ENCODE results near the gene DNM3.
A peak's percentile ranks its signal among the peaks of the same experiment; 100 is the strongest.

Gene DNM3

GRCh38 chr1:172252958-172253357 is 411.7 kb downstream of the DNM3 start:
- DNase-seq = no peak

DNA sequence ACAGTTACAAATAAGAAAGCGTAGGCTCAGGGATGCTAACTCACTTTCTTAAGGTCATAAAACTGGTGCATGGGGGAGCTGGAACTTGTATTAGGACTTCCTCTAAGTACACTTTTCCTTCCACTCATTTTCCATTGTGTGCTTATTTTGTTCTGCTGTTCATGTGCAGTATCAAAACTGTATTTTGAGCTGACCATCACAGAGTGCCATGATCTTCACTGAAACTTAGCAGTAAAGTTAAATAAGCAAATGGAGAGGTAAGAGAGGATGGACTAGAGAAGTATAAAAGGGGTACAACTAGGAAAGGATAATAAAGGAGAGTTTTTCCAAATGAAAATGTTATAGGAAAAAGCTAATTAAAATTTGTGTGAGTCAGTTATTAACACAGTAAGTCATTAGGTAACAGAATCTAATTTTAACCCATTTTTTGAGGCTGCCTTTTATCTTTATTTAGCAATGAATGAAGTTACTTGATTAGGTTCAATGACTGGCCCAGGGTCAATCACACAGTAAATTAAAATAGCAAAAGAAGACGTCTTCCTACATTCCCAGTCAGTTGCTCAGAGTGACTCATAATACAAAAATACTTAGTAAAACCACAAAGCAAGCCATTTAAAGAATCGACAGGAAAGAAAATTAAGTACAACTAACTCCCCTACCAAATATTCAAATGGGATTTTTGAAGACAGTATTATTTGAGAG is 413.4 kb downstream of the DNM3 start:
- peak in 1 of 5 donors; percentile 61 for DNase-seq

DNA sequence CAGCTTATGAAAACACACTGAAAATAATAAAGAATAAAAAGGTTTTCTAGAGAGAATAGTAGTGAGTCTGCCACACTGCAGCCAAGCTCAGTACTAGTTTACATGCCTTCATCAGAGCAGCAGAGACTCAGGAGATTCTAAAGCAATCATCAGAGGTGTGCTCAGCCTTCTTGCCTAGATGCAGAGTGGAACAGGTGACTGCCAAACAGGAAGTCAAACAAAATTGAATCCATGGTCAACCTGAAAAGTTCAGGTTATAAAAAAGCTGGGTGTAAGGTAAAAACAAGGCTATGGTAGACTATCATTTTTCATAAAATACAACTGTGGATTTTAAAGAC is 413.9 kb downstream of the DNM3 start:
- no peak for DNase-seq

GRCh38 chr1:172265905-172266304 is 424.6 kb downstream of the DNM3 start:
- DNase-seq = no peak

GRCh38 chr1:172266528-172267174 is 425.4 kb downstream of the DNM3 start:
- no peak for DNase-seq

- no peak for DNase-seq
Measured at GRCh38 chr1:172268237-172268636, 426.9 kb downstream of the DNM3 start.

DNA sequence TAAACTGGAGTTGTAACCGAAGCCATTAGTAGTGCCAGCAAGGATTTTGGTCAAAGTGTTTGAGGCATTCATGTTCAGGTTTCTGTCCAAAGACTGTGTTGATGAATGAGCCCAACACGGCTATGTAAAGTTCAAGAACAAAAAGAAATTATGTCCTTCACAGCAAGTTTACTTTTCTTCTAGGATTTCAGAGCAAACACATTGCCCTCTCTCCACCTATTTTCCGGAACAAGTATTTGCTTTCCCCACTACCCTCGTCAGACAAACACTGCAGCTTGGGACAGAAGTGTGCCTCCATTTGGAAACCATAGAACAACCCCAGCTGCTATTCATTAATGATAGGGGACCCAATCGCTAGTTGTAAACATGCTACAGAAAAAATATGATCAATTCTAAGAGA is 427.8 kb downstream of the DNM3 start:
- no peak for DNase-seq

DNA sequence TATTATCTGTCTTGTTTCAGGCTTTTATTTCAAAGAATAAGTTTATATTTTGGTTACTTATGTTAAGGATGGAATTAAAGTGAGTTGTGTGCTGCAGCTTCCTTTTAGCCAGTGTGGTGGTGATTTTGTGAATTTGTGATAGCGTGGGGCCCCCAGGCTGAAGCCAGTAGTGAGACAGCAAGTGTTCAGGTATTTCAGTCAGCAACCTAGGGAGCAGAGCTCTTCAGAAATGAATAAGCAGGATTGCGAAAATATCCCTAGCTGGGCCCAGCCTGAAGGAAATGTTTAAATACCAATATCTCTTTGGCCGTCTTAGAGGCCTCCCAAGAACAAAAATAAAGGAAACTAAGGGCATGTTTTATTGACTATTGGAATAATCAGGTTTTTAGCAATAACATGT is 428.3 kb downstream of the DNM3 start:
- peak in 1 of 5 donors; percentile 66 for DNase-seq

DNA sequence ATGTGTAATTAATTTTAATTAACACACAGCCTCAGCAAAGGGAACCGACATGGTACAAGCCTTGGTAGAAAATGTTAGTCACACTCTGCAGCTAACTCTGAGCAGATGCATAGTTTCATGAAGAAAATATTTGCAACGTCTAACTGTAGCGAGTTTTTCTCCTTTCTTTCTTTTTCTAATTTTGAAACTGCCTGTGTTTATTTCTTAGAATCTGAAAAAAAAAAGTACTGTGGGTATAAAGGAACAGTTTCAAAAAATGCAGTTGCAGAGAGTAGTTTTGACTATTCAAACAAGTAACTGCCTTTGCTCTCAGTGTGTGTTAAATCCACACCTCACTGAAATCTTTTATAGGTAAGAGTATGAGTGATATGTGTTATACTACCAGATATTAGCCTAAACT is 429.3 kb downstream of the DNM3 start:
- peak in 1 of 5 donors; percentile 74 for DNase-seq

GRCh38 chr1:172272087-172272486 is 430.8 kb downstream of the DNM3 start:
- DNase-seq = no peak

GRCh38 chr1:172273647-172274396 is 432.5 kb downstream of the DNM3 start:
- peak in 1 of 5 donors; percentile 61 for DNase-seq

- DNase-seq = no peak
Measured at GRCh38 chr1:172275478-172275877, 434.2 kb downstream of the DNM3 start.

DNA sequence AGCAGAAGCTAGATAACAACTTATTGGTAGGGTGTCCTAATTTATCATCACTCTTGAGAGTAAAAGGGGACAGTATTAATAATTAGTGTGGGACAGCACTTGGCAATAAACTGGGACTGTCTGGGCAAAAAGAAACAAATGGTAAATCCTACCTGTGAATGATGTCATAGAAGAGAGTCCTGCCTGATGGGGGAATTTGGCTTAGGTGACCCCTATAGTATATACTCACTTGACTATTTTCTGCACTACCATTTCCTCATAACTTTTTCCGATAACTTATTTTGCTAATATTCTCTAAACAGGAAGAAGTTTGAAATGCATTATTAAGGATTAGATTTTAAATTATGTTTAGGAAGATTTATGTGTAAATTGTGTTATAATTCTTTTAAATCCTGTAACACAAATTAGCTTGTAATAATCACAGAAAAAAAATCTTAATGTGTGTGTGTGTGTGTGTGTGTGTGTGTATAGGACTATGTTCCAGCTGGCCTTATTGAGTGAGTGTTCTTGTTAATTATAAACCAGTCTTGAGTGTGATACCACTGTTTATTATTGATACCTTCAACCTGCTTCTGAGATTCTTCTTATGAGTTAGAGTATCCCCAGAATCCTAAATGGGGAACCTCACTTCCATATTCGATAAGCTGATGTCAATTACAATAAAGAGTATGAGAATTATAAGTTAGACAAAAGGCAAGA is 435.0 kb downstream of the DNM3 start:
- no peak for DNase-seq

DNA sequence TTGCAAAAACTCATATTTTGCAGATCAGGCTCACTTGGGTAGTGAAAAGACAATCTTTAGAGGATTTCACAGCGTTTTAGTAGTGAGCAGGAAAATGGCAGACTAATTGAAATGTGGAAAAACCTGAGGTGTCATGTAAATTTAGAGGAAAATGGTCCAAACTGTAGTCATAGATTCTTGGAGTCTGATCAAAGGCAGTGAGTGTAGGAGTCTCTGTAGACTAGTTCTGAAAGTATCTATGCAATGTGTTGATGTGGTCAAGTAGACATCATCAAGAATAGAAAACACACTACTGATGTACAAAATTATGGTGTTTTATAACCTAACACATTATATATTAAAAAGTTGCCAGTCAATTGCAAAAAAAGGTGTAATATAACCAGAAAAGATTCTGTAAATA is 436.0 kb downstream of the DNM3 start:
- no peak for DNase-seq

GRCh38 chr1:172277989-172278388 is 436.7 kb downstream of the DNM3 start:
- no peak for DNase-seq

GRCh38 chr1:172278478-172278877 is 437.2 kb downstream of the DNM3 start:
- no peak for DNase-seq

DNA sequence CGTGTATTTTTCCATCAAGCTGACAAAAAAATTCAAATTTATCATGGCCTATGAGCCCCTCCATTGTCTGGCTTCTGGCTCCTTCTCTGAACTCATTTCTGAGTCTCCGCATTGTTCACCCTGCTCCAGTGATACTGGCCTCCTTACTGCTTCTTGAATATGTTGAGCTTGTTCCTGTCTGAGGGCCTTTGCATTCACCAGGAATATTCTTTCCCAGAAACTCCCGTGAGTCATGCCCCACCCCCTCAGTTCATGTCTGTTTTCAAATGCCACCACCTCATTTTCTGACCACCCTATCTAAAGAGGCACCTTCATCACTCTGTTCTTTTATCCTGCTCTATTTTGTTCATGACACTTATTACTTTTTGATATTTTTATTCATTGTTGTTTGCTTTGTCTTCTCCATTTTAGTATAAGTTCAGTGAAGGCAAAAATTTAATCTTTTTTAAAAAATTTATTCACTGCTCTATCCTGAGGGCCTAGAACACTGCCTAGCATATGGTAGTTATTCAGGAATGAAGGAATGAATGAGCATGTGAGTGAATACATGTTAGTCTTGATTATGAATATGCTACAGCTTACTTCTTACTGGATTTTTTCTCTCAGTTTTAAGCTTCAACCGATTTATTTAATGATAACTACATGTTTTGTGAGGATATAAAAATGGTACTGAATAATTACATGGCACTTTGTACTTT is 438.8 kb downstream of the DNM3 start:
- no peak for DNase-seq

DNA sequence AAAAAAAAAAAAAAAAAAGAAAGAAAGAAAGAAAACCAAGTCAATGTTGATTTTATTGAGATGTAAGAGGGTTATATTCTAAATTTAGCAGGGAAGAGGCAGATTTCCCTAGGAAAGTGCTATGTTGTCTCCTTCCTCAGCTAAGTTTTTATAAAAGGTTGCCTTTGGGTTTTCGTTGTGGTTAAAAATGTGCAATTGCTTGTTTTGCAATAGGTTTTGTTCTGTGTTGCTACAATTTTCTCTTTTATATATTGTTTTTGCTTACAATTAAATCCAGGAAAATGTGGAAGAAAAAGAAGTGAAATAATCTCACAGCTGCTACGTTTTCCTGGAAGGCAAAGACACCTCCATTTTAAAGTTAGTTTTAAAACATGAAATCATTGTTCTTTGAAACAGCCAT is 442.5 kb downstream of the DNM3 start:
- no peak for DNase-seq

- no peak for DNase-seq
Measured at GRCh38 chr1:172286629-172287076, 445.4 kb downstream of the DNM3 start.

DNA sequence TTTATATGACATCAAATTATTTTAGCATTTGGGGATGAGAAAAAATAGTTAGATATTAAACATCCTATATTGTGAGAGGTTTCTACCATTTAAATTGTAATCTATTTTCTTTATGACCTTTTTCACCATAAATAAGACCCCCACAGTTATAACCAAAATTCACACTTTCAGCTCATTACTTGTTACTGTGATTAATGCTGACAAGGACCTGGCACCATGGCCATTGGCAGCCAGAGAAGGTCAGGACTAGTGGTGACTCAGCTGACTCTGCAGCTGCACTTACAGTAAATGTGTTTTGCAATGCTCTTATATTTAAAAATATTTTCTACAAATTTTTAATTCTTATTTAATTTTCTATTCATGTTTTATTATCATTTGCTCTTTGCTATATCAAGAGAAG is 445.9 kb downstream of the DNM3 start:
- no peak for DNase-seq

- DNase-seq = no peak
Measured at GRCh38 chr1:172288581-172288980, 447.3 kb downstream of the DNM3 start.

- no peak for DNase-seq
Measured at GRCh38 chr1:172289448-172289847, 448.1 kb downstream of the DNM3 start.

DNA sequence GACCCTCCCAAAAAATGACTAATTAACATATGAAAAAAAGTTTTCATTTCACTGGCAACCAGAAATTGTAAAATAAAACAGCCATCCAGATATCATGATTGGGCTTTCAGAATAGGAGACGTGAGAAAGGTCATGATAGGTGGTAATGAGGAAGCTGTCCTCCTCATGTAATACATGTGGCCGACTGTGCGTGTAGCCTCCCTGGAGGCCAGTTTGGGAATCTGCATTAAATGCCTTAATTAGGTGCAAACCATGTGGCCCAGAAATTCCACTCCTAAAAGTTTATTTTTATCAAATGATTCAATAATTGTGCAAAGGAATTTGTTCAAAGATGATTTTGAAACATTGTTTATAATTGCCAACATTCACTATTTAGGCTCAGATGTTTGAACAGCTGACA is 451.5 kb downstream of the DNM3 start:
- no peak for DNase-seq
